H1 (cell line): ENCODE results near the gene ZNG1A. TPM values are rescaled to one million over a fixed set of nuclear protein-coding genes. Genes with fewer than 3 reads are reported as not detected.
"Not testable (repeated sequence)": the region's sequence is repeated elsewhere in the genome, so short reads cannot be mapped to it uniquely, and the experiment has no call there.

Experiments used
- CTCF ChIA-PET: fragments of 300-600 bp; sonication (Branson Sonifier 250); formaldehyde crosslinking; loops from one replicate; lab custom pipeline; 2021; ENCODE audit not compliant: partially characterized antibody; lab: Charles Lee
- POLR2A ChIA-PET: fragments of 300-600 bp; sonication (Branson Sonifier 250); formaldehyde crosslinking; loops from one replicate; lab custom pipeline; 2021; ENCODE audit warnings: inconsistent platforms; ENCODE audit not compliant: partially characterized antibody; lab: Charles Lee
- DNase-seq, 2 experiments: peaks; one replicate each; pipeline versions ENCODE4 v3.0.0 to v3.0.0-alpha.2; 2010 to 2022; ENCODE audit warnings: low spot score in 2 of 2, low read depth in 1 of 2, mixed read lengths in 1 of 2
- FAIRE-seq: peaks from 2 replicates; lab custom pipeline; 2011; peaks lifted over from hg19 to GRCh38; lab: Jason Lieb, UNC
- H2AFZ ChIP-seq: 2 replicates; pipeline ENCODE4 v1.8.1; 2012; ENCODE audit warnings: low read length, inconsistent platforms
- H2AK5ac ChIP-seq: 2 replicates; pipeline ENCODE4 v1.6.1; 2013; ENCODE audit warnings: low read depth, low read length
- H2BK120ac ChIP-seq: replicated peaks from 2 replicates; pipeline ENCODE3; 2013; ENCODE audit warnings: low read depth, low read length, inconsistent platforms
- H2BK12ac ChIP-seq: 2 replicates; pipeline ENCODE4 v1.6.1; 2013; ENCODE audit warnings: low read depth, low read length
- H2BK15ac ChIP-seq: 2 replicates; pipeline ENCODE4 v1.6.1; 2013; ENCODE audit warnings: low read length
- H2BK20ac ChIP-seq: 2 replicates; pipeline ENCODE4 v1.6.1; 2013; ENCODE audit warnings: low read length
- H2BK5ac ChIP-seq: 2 replicates; pipeline ENCODE4 v1.6.1; 2013; ENCODE audit warnings: low read depth, low read length
- H3K14ac ChIP-seq: 2 replicates; pipeline ENCODE4 v1.6.1; 2013; ENCODE audit warnings: inconsistent platforms; ENCODE audit not compliant: insufficient read length
- H3K18ac ChIP-seq: 2 replicates; pipeline ENCODE4 v1.6.1; 2013; ENCODE audit warnings: low read length; ENCODE audit errors: extremely low read depth
- H3K23ac ChIP-seq: 2 replicates; pipeline ENCODE4 v1.6.1; 2013; ENCODE audit warnings: inconsistent platforms; ENCODE audit not compliant: insufficient read length
- H3K23me2 ChIP-seq: 2 replicates; pipeline ENCODE4 v1.6.1; 2013; ENCODE audit warnings: low read depth, low read length
- H3K27ac ChIP-seq: 2 replicates; pipeline ENCODE4 v1.6.1; 2011; ENCODE audit warnings: low read depth, low read length, inconsistent platforms
- H3K27me3 ChIP-seq, 4 experiments: replicated peaks in 1 of 4; 1 replicate in 1 of 4; 2 replicates in 3 of 4; pipeline versions ENCODE4 v1.6.1 to v1.8.1; 2011 to 2013; ENCODE audit warnings: low read length in 3 of 4, mild to moderate bottlenecking in 3 of 4, inconsistent platforms in 2 of 4, mixed read lengths in 2 of 4, moderate library complexity in 1 of 4; ENCODE audit not compliant: control insufficient read depth in 3 of 4, insufficient read depth in 3 of 4; ENCODE audit errors: extremely low read depth in 1 of 4
- H3K36me3 ChIP-seq, 4 experiments: 2 replicates each; pipeline versions ENCODE4 v1.6.1 to v1.8.1; 2011 to 2013; ENCODE audit warnings: mild to moderate bottlenecking in 4 of 4, low read length in 3 of 4, moderate library complexity in 2 of 4, control low read depth in 1 of 4, inconsistent platforms in 1 of 4; ENCODE audit not compliant: insufficient read depth in 4 of 4, control insufficient read depth in 2 of 4
- H3K4ac ChIP-seq: replicated peaks from 2 replicates; pipeline ENCODE3; 2013; ENCODE audit warnings: low read length, low read depth, mixed read lengths, inconsistent platforms; ENCODE audit not compliant: insufficient read length
- H3K4me1 ChIP-seq, 4 experiments: replicated peaks in 1 of 4; 1 replicate in 1 of 4; 2 replicates in 3 of 4; pipeline versions ENCODE4 v1.6.1 to v1.8.1; 2011 to 2013; ENCODE audit warnings: low read length in 3 of 4, inconsistent platforms in 2 of 4, mixed read lengths in 1 of 4; ENCODE audit not compliant: insufficient read depth in 4 of 4, control insufficient read depth in 3 of 4
- H3K4me2 ChIP-seq, 2 experiments: 2 replicates each; pipeline versions ENCODE4 v1.6.1 to v1.8.1; 2011 to 2013; ENCODE audit warnings: low read depth in 2 of 2, low read length in 2 of 2, control low read depth in 1 of 2, inconsistent platforms in 1 of 2, mild to moderate bottlenecking in 1 of 2; ENCODE audit not compliant: insufficient read depth in 1 of 2
- H3K4me3 ChIP-seq, 4 experiments: fragments of 200-600, 300-600 bp in 1 of 4; sonication (generic), shearing (Covaris generic), sonication (Bioruptor Twin) in 1 of 4; 2 replicates each; pipeline versions ENCODE4 v1.5.1 to v1.8.1; 2011 to 2016; ENCODE audit warnings: low read length in 4 of 4, low read depth in 3 of 4, control low read depth in 2 of 4, inconsistent platforms in 2 of 4, mild to moderate bottlenecking in 2 of 4, mixed read lengths in 1 of 4, moderate library complexity in 1 of 4; ENCODE audit not compliant: insufficient read depth in 2 of 4; ENCODE audit errors: extremely low read depth in 1 of 4
- H3K56ac ChIP-seq: replicated peaks from 2 replicates; pipeline ENCODE3; 2013; ENCODE audit warnings: low read depth, mild to moderate bottlenecking, mixed read lengths, low read length, inconsistent platforms; ENCODE audit not compliant: insufficient read length
- H3K79me1 ChIP-seq: 2 replicates; pipeline ENCODE4 v1.6.1; 2013; ENCODE audit warnings: low read depth, low read length, control low read depth
- H3K79me2 ChIP-seq, 2 experiments: 2 replicates each; pipeline versions ENCODE4 v1.6.1 to v1.8.1; 2012 to 2013; ENCODE audit warnings: low read length in 2 of 2, mild to moderate bottlenecking in 2 of 2, inconsistent platforms in 1 of 2; ENCODE audit not compliant: insufficient read depth in 2 of 2, control insufficient read depth in 1 of 2
- H3K9ac ChIP-seq, 4 experiments: replicated peaks in 1 of 4; 1 replicate in 1 of 4; 2 replicates in 3 of 4; pipeline versions ENCODE4 v1.6.1 to v1.8.1; 2011 to 2013; ENCODE audit warnings: low read depth in 3 of 4, low read length in 3 of 4, control low read depth in 2 of 4, mild to moderate bottlenecking in 2 of 4, moderate library complexity in 2 of 4, inconsistent platforms in 1 of 4; ENCODE audit errors: extremely low read depth in 1 of 4
- H3K9me3 ChIP-seq, 2 experiments: 2 replicates each; pipeline versions ENCODE4 v1.6.1 to v1.8.1; 2012 to 2013; ENCODE audit warnings: mild to moderate bottlenecking in 2 of 2, moderate library complexity in 2 of 2, control low read depth in 1 of 2, inconsistent platforms in 1 of 2, low read depth in 1 of 2, low read length in 1 of 2, mixed read lengths in 1 of 2; ENCODE audit not compliant: insufficient read depth in 2 of 2
- H4K20me1 ChIP-seq, 2 experiments: replicated peaks in 1 of 2; 2 replicates each; pipeline versions ENCODE3 to v1.8.1; 2011 to 2013; ENCODE audit warnings: inconsistent platforms in 2 of 2, low read length in 2 of 2, mild to moderate bottlenecking in 1 of 2; ENCODE audit not compliant: insufficient read depth in 2 of 2, control insufficient read depth in 1 of 2
- H4K5ac ChIP-seq: 2 replicates; pipeline ENCODE4 v1.6.1; 2013; ENCODE audit warnings: low read length, low read depth, mixed read lengths, inconsistent platforms; ENCODE audit not compliant: insufficient read length
- H4K8ac ChIP-seq: 2 replicates; pipeline ENCODE4 v1.8.0; 2013; ENCODE audit warnings: mild to moderate bottlenecking, moderate library complexity, low read length, inconsistent platforms; ENCODE audit not compliant: insufficient read depth; ENCODE audit errors: extremely low read depth
- H4K91ac ChIP-seq: replicated peaks from 2 replicates; pipeline ENCODE3; 2013; ENCODE audit warnings: low read length, mixed read lengths, inconsistent platforms; ENCODE audit not compliant: insufficient read length
- WGBS, 2 experiments: shearing (Covaris generic) in 1 of 2; methylation state at CpG; one replicate each; pipeline versions ENCODE4 v1.1.6 to v1.1.7; 2013 to 2015; ENCODE audit warnings: low lambda C conversion rate in 2 of 2, mixed read lengths in 2 of 2, inconsistent platforms in 1 of 2, low coverage in 1 of 2, missing lambda C conversion rate in 1 of 2; ENCODE audit not compliant: insufficient replicate concordance in 2 of 2, insufficient coverage in 1 of 2, insufficient read length in 1 of 2; ENCODE audit errors: extremely low coverage in 1 of 2, missing lambda C conversion rate in 1 of 2; 5-methylcytosine and 5-hydroxymethylcytosine counted together
- polyA plus RNA-seq, 7 experiments: library from polyadenylated mRNA; depleted of rRNA in 3 of 7; stranded (reverse) in 5 of 7; unstranded in 2 of 7; fragments of >200 nt in 5 of 7; fragments of 200-250 nt in 2 of 7; gene quantifications; 1 replicate in 5 of 7; 2 replicates in 1 of 7; 4 replicates in 1 of 7; pipeline versions ENCODE4 v1.2.1 to v1.2.3, GENCODE V29; 2011 to 2013; ENCODE audit warnings: missing spikeins in 2 of 7, mixed read lengths in 2 of 7
- total RNA-seq: library from RNA; stranded (reverse); fragmentation: NEBNext Ultra II Directional; extraction: Animal tissue kit (Norgen Biotek cat#: 25700); gene quantifications from 2 replicates; pipeline ENCODE4 v1.2.1, GENCODE V29; 2021

Gene ZNG1A
- total and polyA plus RNA-seq, 2 of the 8 experiments (the other 6 are each of a cell fraction or from before 2014, with no cell fraction given) = 18.2 to 46.5 TPM

DNA sequence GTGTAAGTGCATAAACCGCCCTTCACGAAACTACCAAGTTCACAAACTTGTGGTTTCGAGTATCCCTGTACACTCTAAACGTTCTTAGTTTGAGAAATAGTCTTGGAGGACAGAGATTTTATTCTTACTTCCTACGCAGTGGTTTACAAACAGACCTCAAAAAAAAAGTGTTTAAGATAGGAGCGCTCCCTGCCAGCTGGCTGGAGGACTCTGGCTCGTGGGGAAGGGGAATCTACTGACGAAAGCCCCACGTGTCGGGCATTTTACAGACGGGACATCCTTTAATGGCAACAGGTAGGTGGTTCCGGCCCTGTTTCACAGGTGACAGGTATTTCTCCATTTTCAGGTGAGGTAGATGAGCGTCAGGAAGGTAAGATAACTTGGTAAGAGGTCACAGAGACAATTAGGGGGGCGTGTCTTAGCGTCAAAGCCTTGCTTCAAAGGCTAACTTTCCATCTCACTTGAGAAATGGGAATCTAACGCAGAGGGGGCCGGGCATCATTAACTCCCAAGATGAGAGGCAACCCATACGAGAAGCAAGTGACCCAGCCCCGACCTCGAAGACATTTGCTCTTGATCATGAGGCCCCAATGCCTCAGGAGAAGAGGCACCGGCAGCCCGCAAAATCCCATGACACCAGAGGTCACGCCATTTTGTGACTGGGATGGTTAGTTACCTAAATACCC lies 573 bp downstream of the ZNG1A start:
- H3K79me1 ChIP-seq, H3K18ac ChIP-seq, H4K20me1 ChIP-seq, H2AK5ac ChIP-seq, H2BK120ac ChIP-seq, H3K27me3 ChIP-seq, H3K79me2 ChIP-seq, H2BK5ac ChIP-seq, H3K9me3 ChIP-seq, H3K36me3 ChIP-seq, H3K9ac ChIP-seq, H3K14ac ChIP-seq, H3K23ac ChIP-seq, DNase-seq, H3K56ac ChIP-seq, H4K5ac ChIP-seq, FAIRE-seq, H2BK12ac ChIP-seq, H2BK15ac ChIP-seq, H3K4ac ChIP-seq, POLR2A ChIA-PET, H3K4me1 ChIP-seq, H3K23me2 ChIP-seq, H2AFZ ChIP-seq, H3K27ac ChIP-seq, H4K8ac ChIP-seq, H2BK20ac ChIP-seq, H4K91ac ChIP-seq, CTCF ChIA-PET: not testable (repeated sequence)
- Histone ChIP-seq H3K4me3 (peak overlapping the region in 3 of 4 experiments; percentile 23 to 49 (median 36); a peak in 4 of 8 replicates), H3K4me2 (peak overlapping the region in 1 of 2 experiments; percentile 56; a peak in 2 of 4 replicates)
- 5% methylated on average over 12 of the region's 23 CpGs; no CpG with 5 or more reads in 1 of the 2 experiments for WGBS, 2 experiments

DNA sequence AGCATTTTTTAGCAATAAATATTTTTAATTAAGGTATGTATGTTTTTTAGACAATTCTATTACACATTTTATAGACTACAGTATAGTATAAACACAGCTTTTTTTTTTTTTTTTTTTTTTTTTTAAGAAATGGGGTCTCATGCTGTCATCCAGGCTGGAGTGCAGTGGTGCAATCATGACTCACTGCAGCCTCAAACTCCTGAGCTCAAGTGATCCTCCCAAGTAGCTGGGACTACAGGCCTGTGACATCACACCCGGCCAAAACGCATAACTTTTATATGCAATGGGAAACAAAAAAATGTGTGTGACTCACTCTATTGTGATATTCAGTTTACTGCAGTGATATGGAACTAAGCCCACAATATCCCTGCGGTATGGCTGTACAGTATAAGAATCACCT lies 9.1 kb downstream of the ZNG1A start:
- H2BK20ac ChIP-seq, H3K9me3 ChIP-seq, DNase-seq, H2BK5ac ChIP-seq, H3K18ac ChIP-seq, H3K14ac ChIP-seq, H3K36me3 ChIP-seq, H3K56ac ChIP-seq, H2BK120ac ChIP-seq, H2AK5ac ChIP-seq, H4K8ac ChIP-seq, H4K5ac ChIP-seq, CTCF ChIA-PET, FAIRE-seq, H3K27me3 ChIP-seq, H3K9ac ChIP-seq, H3K4me1 ChIP-seq, H3K79me2 ChIP-seq, H2BK12ac ChIP-seq, H3K79me1 ChIP-seq, H3K4ac ChIP-seq, H2AFZ ChIP-seq, H3K23ac ChIP-seq, H4K20me1 ChIP-seq, H2BK15ac ChIP-seq, H3K4me2 ChIP-seq, POLR2A ChIA-PET, H3K23me2 ChIP-seq, H3K27ac ChIP-seq, H3K4me3 ChIP-seq, H4K91ac ChIP-seq: not testable (repeated sequence)
- WGBS, 2 experiments = no CpG with 5 or more reads among the region's 3 CpGs
